Subcutaneous abdominal adipose tissue (tissue), 5 donors: Measurements from ENCODE around the gene HTR1E.
"Not testable (repeated sequence)": the region's sequence is repeated elsewhere in the genome, so short reads cannot be mapped to it uniquely, and the experiment has no call there.

Experiments used
- H3K27ac ChIP-seq: one replicate; pipeline ENCODE4 v1.7.0; 2013; ENCODE audit warnings: low read depth, mild to moderate bottlenecking, inconsistent platforms, low read length, moderate library complexity
- H3K27me3 ChIP-seq, 5 donors: one replicate each; pipeline ENCODE4 v1.7.0; 2013; ENCODE audit warnings: low read length in 5 of 5, inconsistent platforms in 1 of 5; ENCODE audit not compliant: control insufficient read depth in 5 of 5, insufficient read depth in 4 of 5
- H3K36me3 ChIP-seq, 5 donors: one replicate each; pipeline ENCODE4 v1.7.0; 2013; ENCODE audit warnings: low read length in 5 of 5; ENCODE audit not compliant: control insufficient read depth in 5 of 5, insufficient read depth in 5 of 5
- H3K4me1 ChIP-seq, 5 donors: one replicate each; pipeline ENCODE4 v1.7.0; 2013; ENCODE audit warnings: low read length in 5 of 5, mild to moderate bottlenecking in 3 of 5, moderate library complexity in 1 of 5; ENCODE audit not compliant: control insufficient read depth in 5 of 5, insufficient read depth in 5 of 5
- H3K4me3 ChIP-seq, 5 donors: one replicate each; pipeline ENCODE4 v1.7.0; 2013; ENCODE audit warnings: low read length in 5 of 5, low read depth in 1 of 5
- H3K9ac ChIP-seq, 5 donors: one replicate each; pipeline ENCODE4 v1.7.0; 2013; ENCODE audit warnings: low read length in 5 of 5, mild to moderate bottlenecking in 4 of 5, moderate library complexity in 3 of 5
- H3K9me3 ChIP-seq, 5 donors: one replicate each; pipeline ENCODE4 v1.7.0; 2013; ENCODE audit warnings: low read length in 5 of 5; ENCODE audit not compliant: control insufficient read depth in 5 of 5
- donor health status: healthy.
- donor health status: healthy.
- donor health status: healthy.
- donor health status: healthy.
- donor health status: healthy.

The HTR1E gene

GRCh38 chr6:86969573-86969972 is 32.2 kb downstream of the HTR1E start:
- no peaks in the 10 kb centered on the region for H3K9me3 ChIP-seq
- no peak overlapping the region for H3K9ac ChIP-seq
- H3K27ac ChIP-seq: no peak overlapping the region
- H3K36me3 ChIP-seq: no peaks in the 10 kb centered on the region
- H3K4me1 ChIP-seq: no peaks in the 10 kb centered on the region
- no peak overlapping the region for H3K4me3 ChIP-seq
- no peaks in the 10 kb centered on the region for H3K27me3 ChIP-seq

- Histone ChIP-seq H3K4me3 (no peak overlapping the region), H3K36me3 (no peaks in the 10 kb centered on the region), H3K27me3 (no peaks in the 10 kb centered on the region), H3K9me3 (no peaks in the 10 kb centered on the region), H3K9ac (no peak overlapping the region), H3K4me1 (no peaks in the 10 kb centered on the region), H3K27ac (no peak overlapping the region)
These were observed 35.8 kb downstream of the HTR1E start for GRCh38 chr6:86973088-86973487.

- Histone ChIP-seq H3K27ac (no peak overlapping the region), H3K4me3 (no peak overlapping the region), H3K27me3 (no peaks in the 10 kb centered on the region), H3K9me3 (no peaks in the 10 kb centered on the region), H3K4me1 (no peaks in the 10 kb centered on the region), H3K9ac (no peak overlapping the region), H3K36me3 (no peaks in the 10 kb centered on the region)
These were observed 40.9 kb downstream of the HTR1E start for GRCh38 chr6:86978251-86978650.

GRCh38 chr6:87001494-87001893 is 64.2 kb downstream of the HTR1E start:
- H3K4me3 ChIP-seq: no peak overlapping the region
- peaks cover 0 to 7% (median 3%) of the 10 kb centered on the region in 5 donors for H3K9me3 ChIP-seq
- H3K4me1 ChIP-seq: no peaks in the 10 kb centered on the region
- no peak overlapping the region for H3K9ac ChIP-seq
- no peaks in the 10 kb centered on the region for H3K36me3 ChIP-seq
- no peak overlapping the region for H3K27ac ChIP-seq
- no peaks in the 10 kb centered on the region for H3K27me3 ChIP-seq

GRCh38 chr6:87002391-87002790 is 65.1 kb downstream of the HTR1E start:
- H3K9me3 ChIP-seq, H3K36me3 ChIP-seq, H3K27ac ChIP-seq: not testable (repeated sequence)

GRCh38 chr6:87006541-87006940 is 69.2 kb downstream of the HTR1E start:
- H3K4me3 ChIP-seq, H3K27ac ChIP-seq, H3K36me3 ChIP-seq, H3K9me3 ChIP-seq, H3K27me3 ChIP-seq, H3K4me1 ChIP-seq, H3K9ac ChIP-seq: not testable (repeated sequence)

More at GRCh38 chr6:87002391-87002790, 65.1 kb downstream of the HTR1E start:
- H3K4me3 ChIP-seq, H3K4me1 ChIP-seq, H3K9ac ChIP-seq, H3K27me3 ChIP-seq: not testable (repeated sequence)

GRCh38 chr6:87009581-87009980 is 72.3 kb downstream of the HTR1E start:
- not testable (repeated sequence) for H3K4me3 ChIP-seq, H3K27ac ChIP-seq, H3K36me3 ChIP-seq, H3K9me3 ChIP-seq, H3K4me1 ChIP-seq, H3K9ac ChIP-seq, H3K27me3 ChIP-seq

GRCh38 chr6:87012035-87012434 is 74.7 kb downstream of the HTR1E start:
- Histone ChIP-seq H3K27ac (no peak overlapping the region), H3K9me3 (peaks cover 0 to 3% (median 2%) of the 10 kb centered on the region in 5 donors), H3K9ac (no peak overlapping the region), H3K4me1 (no peaks in the 10 kb centered on the region), H3K4me3 (no peak overlapping the region), H3K36me3 (no peaks in the 10 kb centered on the region), H3K27me3 (no peaks in the 10 kb centered on the region)

- H3K27ac ChIP-seq: no peak overlapping the region
- H3K4me1 ChIP-seq: no peaks in the 10 kb centered on the region
- H3K4me3 ChIP-seq: no peak overlapping the region
- no peak overlapping the region for H3K9ac ChIP-seq
- peaks cover 0 to 3% (median 2%) of the 10 kb centered on the region in 5 donors for H3K9me3 ChIP-seq
- no peaks in the 10 kb centered on the region for H3K36me3 ChIP-seq
- no peaks in the 10 kb centered on the region for H3K27me3 ChIP-seq
These were observed 75.4 kb downstream of the HTR1E start for GRCh38 chr6:87012743-87013142.

GRCh38 chr6:87016772-87017171 is 79.4 kb downstream of the HTR1E start:
- H3K4me3 ChIP-seq: no peak overlapping the region
- H3K9me3 ChIP-seq: peaks cover 0 to 3% (median 2%) of the 10 kb centered on the region in 5 donors
- H3K27ac ChIP-seq: no peak overlapping the region

GRCh38 chr6:87027021-87027420 is 89.7 kb downstream of the HTR1E start:
- H3K27me3 ChIP-seq: peaks cover 0 to 3% (median 0%) of the 10 kb centered on the region in 5 donors
- H3K4me3 ChIP-seq: no peak overlapping the region
- H3K4me1 ChIP-seq: no peaks in the 10 kb centered on the region
- H3K9me3 ChIP-seq: no peaks in the 10 kb centered on the region
- no peak overlapping the region for H3K9ac ChIP-seq
- no peak overlapping the region for H3K27ac ChIP-seq
- no peaks in the 10 kb centered on the region for H3K36me3 ChIP-seq

More at GRCh38 chr6:87016772-87017171, 79.4 kb downstream of the HTR1E start:
- H3K27me3 ChIP-seq: no peaks in the 10 kb centered on the region
- H3K9ac ChIP-seq: no peak overlapping the region
- no peaks in the 10 kb centered on the region for H3K4me1 ChIP-seq
- no peaks in the 10 kb centered on the region for H3K36me3 ChIP-seq
